OCI-M2 (cell line): Measurements from ENCODE around the gene RABL2A.
"Not testable (repeated sequence)": the region's sequence is repeated elsewhere in the genome, so short reads cannot be mapped to it uniquely, and the experiment has no call there.

ENCODE experiments used
- DNase-seq: peaks from one replicate; lab custom pipeline; 2025; ENCODE audit not compliant: unreplicated experiment; lab: John Stamatoyannopoulos, UW

RABL2A gene

DNA sequence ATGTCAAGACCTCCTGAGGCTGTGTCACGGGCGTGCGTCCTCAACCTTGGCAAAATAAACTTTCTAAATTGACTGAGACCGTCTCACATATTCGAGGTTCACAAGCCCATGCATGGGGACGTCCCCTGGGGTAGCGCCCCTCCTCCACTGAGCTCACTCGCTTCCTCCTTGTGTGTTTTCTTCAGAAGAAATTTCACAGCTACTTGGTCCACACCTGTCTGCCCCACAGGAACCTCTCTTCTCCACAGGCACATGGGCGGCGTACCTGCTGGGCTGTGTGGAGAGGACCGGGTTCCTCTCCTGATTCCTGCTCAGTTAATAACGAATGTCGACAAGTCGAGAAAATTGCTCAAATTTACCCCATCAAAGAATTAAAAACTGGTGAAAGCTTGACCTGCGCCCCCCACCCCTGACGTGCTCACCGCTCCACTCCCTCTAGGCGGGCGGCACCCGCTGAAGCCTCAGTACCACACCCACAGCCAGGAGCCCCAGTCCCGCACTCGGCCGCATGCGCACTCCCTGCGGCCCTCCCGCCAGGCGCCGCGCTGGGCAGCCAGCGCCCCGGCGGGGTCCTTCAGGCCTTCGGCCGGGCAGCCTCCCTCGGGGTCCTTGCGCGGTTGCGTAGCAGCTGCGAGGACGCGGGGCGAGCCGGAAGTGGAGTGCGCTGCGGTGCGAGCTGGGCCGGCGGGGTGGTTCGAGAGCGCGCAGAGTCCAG is at the start of gene RABL2A:
Gene RABL2A (plus strand): TSS at position 651 of the 715 bp plus-strand sequence. CDS start 1,341 bp downstream, outside the sequence.
- not testable (repeated sequence) for DNase-seq

DNA sequence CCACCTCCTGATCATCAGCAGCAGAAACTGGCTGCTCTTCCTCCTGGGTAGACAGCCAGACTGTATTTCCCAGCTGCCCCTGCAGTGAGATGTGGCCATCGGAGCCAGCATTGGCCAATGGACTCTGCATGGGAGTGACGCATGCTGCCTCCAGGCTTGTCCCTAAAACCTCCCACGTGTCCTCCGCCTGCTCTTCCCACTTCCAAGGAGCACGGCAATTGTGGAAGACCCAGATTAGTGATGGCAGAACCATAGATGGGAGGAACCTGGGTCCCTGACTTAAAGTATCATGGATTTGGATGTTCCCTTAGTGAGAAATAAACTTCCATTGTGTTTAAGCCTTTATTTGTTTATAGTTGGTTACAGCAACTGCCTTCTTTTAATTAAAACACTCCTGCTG is 48.6 kb upstream of the RABL2A start:
- not testable (repeated sequence) for DNase-seq

DNA sequence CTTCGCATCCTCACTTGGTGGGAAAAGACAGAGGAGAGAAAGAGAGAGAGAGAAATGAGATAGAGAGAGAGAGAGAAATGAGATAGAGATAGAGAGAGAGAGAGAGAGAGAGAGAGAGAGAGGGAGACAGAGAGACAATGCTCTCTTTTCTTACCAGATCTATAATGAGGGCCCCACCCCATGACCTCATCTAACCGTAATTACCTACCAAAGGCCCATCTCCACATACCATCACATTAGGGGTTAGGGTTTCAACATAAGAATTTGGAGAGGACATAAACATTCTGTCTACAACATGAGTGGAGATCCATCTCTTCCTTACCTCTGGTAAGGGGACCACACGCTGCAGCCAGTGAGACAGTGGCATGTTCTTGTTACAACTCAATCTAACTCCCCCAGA is 44.6 kb upstream of the RABL2A start:
- DNase-seq, result not testable (repeated sequence)

DNA sequence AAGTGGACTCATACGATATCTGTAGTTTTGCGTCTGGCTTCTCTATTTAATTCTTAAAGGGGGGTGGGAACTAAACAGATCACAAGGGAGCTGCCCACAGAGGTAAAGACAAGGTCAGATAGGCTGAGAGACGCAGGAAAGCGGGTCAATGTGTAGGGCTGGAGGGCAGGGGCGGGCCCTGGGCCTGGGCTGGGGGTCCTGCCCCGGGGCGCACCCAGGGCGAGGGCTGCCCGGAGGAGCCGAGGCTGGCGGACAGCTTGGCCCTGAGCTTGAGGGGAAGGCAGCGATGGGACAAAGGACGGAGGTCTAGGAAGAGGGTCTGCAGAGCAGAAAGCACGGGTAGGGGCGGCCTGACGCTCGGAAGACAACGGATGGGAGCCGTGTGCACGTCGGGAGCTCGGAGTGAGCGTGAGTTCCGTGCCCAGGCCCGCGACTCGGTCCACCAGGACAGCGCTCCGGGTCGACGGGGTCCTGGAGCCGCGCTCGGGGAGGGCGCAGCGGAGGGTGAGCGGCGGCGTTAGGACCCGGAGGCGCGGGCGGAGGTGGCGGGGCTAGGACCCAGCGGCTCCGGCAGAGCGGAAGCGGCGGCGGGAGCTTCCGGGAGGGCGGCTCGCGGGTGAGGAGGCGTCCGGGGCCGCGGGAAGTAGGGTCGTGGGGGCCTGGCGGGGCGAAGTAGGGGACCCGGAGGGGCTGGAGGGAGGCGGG is 43.4 kb upstream of the RABL2A start:
- DNase-seq, result not testable (repeated sequence)

DNA sequence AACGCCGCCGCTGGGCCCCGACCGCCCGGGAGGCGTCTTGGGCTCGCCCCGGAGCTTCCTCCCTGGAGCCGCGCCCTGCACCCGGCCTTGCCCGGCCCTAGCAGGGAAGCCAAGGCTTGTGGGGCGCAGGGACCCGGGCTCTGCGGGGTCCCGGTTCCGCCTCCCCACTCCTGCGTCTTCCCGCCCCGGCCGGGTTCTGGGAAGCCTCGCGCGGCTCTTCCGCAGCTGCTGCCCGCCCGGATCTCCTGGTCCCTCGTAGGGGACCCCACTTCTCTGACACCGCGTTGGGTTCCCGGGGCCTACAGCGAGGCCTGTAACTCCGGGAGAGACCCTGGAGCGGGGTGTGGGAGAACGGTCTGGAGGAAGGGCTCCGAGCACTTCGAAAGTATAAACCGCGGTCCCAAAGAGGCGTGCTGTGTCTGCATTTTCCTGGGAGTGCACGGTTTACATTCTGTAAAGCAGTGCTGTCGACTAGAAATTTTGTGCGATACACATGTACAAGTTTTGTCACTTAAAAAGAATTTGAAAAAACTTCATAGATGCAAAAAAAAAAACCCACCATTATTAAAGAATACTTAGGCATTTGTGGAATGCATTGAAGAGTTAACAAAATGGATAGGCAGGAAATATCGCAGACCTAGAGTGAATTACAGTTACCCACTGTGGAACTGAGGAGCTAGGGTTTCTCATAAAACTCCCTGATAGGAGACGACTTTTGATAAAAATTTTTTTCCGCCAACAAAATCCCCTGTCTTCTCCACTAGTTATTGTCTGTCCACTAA is 42.6 kb upstream of the RABL2A start:
- not testable (repeated sequence) for DNase-seq

DNA sequence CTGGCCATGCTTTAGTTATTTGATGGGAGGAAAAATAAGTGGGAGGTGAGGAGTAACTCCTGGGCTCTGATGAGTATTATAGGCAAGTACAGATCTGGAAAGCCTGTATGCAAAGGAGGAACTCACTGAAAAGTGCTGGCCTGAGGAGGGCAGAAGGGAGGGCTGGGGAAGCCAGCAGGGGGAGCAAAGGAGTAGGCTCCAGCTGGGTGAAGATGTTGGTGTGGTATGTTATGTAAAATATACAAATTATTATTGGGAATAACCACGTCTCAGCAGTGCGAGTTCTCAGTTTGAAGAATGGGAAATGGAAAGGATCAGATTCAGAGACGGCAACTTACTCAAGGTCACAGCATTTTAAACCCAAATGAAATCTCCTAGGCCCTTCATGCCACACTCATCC is 39.9 kb upstream of the RABL2A start:
- not testable (repeated sequence) for DNase-seq

DNA sequence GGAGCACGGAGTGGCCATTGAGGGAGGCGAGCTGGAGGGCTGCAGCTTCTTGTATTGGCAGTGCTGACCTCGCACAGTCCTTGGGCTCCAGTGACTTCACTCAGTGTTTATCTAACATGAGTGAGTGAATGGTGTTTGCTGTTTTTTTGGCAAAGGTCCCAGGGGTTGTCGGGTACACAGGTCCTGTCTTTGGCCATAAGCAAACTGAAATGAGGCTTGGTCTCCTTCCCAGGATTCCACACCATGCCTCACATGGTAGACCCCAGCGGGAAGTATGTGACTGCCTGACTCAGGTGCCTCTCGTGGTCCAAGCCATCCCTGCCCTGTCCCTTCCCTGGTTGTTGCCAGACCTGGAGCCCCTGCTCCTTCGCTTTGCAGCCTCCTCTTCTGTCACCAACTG is 37.5 kb upstream of the RABL2A start:
- not testable (repeated sequence) for DNase-seq

DNA sequence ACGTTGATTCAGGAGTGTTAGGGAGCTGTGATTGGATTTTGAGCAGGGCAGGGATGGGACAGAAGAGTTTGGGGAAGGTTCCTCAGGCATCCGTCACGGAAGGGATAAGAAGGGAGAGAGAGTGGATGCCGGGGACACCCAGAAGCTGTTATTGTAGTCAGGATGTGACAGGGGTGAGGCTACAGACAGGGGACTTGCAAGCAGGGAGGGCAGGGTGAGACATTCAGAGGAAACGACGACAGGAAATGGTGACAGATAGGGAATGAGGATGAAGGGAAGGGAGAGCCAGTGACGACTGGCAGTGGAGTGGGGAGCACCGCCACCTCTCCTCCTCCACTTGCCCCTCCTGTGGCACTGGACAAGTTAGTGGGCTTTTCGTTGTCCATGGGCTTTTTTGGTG is 35.1 kb upstream of the RABL2A start:
- not testable (repeated sequence) for DNase-seq

DNA sequence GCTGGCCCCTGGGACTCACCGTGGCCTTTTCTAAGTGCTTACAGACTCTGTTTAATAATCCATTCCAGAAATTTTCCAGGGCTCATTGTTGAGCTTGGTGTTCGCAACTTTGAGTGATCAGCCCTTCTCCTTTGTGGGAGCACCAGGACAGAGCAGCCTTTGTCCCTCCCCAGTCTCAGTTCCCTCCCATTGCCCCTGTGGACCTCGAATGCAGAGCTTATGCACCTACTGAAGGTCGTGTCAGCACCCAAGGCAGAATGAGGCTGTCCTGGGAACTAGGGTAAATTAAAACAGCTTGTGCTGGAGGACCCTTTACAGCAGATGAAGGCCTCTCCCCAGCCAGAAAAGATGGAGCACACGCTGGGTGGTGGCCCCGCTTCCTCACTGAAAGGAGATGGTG is 33.8 kb upstream of the RABL2A start:
- not testable (repeated sequence) for DNase-seq

DNA sequence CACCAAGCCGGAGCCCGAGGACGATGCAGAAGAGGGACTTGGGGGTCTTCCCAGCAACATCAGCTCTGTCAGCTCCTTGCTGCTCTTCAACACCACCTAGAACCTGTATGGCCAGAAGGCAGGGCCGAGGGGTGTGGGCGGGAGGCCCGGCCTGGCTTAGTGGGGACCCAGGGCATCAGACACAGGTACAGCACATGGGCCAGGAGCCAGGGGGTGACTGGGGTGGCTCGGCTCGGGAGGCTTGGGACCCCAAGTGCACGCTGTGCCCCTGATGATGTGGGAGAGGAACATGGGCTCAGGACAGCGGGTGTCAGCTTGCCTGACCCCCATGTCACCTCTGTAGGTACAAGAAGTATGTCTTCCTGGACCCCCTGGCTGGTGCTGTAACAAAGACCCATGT is 31.3 kb upstream of the RABL2A start:
- not testable (repeated sequence) for DNase-seq

DNA sequence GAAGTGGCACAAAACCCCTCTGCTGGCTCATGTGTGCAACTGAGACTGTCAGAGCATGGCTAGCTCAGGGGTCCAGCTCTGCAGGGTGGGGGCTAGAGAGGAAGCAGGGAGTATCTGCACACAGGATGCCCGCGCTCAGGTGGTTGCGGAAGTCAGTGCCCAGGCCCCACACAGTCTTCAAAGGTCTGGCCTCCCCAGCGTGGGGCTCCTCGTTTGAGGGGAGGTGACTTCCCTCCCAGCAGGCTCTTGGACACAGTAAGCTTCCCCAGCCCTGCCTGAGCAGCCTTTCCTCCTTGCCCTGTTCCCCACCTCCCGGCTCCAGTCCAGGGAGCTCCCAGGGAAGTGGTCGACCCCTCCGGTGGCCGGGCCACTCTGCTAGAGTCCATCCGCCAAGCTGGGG is 29.9 kb upstream of the RABL2A start:
- DNase-seq, result not testable (repeated sequence)

DNA sequence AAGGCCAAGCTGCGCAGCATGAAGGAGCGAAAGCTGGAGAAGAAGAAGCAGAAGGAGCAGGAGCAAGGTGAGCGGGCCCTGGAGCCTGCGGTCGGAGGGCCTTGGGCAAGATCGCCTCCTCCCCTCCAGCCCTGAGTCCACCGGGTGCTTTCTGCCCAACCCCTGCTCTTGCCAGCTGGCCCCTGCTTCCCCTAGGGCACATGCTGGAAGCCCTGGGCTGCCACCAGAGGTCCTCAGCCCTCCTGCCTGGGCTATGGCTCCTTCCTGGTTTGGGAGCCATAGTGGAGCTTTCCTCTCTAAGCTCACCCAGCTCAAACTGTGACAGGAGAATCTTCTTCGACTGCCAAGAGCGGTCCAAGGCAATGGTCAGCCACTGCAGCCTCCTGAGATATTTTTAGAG is 29.5 kb upstream of the RABL2A start:
- DNase-seq, result not testable (repeated sequence)

DNA sequence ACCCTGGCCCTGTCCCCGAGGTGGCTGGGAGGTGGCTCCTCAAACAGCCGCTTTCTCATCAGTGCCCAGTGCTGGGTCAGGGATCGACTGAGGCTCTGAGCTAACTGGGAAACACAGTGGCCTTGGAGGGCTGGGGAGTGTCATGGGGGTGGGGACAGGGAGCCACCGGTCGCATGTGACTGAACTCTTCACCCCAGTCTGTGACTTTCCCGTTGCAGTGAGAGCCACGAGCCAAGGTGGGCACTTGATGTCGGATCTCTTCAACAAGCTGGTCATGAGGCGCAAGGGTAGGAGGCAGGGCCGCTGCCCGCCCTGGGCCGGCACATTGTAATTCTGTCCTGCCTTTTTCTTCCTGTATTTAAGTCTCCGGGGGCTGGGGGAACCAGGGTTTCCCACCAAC is 28.9 kb upstream of the RABL2A start:
- not testable (repeated sequence) for DNase-seq

DNA sequence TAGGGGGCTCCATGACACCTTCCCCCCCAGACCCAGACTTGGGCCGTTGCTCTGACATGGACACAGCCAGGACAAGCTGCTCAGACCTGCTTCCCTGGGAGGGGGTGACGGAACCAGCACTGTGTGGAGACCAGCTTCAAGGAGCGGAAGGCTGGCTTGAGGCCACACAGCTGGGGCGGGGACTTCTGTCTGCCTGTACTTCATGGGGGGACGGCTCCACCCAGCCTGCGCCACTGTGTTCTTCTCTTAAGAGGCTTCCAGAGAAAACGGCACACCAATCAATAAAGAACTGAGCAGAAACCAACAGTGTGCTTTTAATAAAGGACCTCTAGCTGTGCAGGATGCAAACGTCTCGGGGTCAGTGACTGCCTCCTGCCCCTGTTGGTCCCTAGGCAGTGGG is 28.3 kb upstream of the RABL2A start:
- not testable (repeated sequence) for DNase-seq

DNA sequence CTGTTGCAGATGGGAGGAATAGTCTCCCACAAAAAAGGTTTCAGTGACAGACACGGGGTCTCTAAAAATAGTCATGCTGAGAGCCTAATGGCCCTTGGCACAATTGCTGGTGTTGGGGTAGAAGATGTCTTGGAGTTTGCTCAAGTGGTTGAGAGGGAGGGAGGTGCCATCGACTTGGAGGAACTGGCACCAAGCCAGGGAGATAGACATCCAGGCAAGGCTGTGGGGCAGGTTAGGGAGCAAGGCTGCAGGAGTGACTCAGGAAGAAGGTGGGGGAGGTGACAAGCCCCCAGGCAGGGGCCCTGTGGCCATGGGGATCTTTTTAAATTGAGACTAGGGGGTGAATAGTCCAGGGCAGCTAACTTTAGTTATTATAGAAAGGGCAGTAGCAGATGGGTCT is 27.9 kb upstream of the RABL2A start:
- DNase-seq, result not testable (repeated sequence)

DNA sequence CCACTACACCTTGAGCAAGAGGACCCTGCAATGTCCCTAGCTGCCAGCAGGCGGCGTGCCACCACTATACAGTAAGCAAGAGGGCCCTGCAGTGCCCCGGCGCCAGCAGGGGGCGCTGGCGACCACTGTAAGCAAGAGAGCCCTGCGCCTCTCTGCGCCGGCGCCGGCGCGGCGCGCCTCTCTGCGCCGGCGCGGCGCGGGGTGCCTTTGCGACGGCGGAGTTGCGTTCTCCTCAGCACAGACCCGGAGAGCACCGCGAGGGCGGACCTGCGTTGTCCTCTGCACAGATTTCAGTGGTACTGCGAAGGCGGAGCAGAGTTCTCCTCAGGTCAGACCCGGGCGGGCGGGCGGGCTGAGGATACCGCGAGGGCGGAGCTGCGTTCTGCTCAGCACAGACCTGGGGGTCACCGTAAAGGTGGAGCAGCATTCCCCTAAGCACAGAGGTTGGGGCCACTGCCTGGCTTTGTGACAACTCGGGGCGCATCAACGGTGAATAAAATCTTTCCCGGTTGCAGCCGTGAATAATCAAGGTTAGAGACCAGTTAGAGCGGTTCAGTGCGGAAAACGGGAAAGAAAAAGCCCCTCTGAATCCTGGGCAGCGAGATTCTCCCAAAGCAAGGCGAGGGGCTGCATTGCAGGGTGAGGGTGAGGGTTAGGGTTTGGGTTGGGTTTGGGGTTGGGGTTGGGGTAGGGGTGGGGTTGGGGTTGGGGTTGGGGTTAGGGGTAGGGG is 24.9 kb upstream of the RABL2A start:
- not testable (repeated sequence) for DNase-seq

DNA sequence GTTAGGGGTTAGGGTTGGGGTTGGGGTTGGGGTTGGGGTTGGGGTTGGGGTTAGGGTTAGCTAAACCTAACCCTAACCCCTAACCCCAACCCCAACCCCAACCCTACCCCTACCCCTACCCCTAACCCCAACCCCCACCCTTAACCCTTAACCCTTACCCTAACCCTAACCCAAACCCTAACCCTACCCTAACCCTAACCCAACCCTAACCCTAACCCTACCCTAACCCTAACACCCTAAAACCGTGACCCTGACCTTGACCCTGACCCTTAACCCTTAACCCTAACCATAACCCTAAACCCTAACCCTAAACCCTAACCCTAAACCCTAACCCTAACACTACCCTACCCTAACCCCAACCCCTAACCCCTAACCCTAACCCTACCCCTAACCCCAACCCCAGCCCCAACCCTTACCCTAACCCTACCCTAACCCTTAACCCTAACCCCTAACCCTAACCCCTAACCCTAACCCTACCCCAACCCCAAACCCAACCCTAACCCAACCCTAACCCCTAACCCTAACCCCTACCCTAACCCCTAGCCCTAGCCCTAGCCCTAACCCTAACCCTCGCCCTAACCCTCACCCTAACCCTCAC is 24.1 kb upstream of the RABL2A start:
- no peak for DNase-seq

DNA sequence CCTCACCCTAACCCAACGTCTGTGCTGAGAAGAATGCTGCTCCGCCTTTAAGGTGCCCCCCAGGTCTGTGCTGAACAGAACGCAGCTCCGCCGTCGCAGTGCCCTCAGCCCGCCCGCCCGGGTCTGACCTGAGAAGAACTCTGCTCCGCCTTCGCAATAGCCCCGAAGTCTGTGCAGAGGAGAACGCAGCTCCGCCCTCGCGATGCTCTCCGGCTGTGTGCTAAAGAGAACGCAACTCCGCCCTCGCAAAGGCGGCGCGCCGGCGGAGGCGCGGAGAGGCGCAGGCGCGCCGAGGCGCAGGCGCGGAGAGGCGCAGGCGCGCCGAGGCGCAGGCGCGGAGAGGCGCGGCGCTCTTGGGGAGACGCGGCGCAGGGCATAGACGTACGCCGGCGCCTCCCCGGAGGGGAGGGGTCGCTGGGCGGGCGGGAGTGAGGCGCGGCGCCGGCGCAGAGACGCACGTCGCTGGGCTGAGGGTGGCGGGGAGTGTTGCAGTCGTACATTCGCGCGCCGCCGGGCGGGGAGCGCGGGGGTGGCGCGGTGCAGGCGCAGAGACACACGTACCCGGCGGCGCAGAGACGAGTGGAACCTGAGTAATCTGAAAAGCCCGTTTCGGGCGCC is 23.5 kb upstream of the RABL2A start:
- not testable (repeated sequence) for DNase-seq

DNA sequence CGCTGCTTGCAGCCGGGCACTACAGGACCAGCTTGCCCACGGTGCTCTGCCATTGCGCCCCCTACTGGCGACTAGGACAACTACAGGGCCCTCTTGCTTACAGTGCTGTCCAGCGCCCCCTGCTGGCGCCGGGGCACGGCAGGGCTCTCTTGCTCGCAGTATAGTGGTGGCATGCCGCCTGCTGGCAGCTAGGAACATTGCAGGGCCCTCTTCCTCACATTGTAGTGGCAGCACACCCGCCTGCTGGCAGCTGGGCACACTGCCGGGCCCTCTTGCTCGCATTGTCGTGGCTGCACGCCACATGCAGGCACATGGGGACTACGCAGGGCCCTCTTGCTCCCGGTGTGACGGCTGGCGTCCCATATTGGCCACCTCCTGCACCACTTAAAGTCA is 23.0 kb upstream of the RABL2A start:
- DNase-seq, result not testable (repeated sequence)

DNA sequence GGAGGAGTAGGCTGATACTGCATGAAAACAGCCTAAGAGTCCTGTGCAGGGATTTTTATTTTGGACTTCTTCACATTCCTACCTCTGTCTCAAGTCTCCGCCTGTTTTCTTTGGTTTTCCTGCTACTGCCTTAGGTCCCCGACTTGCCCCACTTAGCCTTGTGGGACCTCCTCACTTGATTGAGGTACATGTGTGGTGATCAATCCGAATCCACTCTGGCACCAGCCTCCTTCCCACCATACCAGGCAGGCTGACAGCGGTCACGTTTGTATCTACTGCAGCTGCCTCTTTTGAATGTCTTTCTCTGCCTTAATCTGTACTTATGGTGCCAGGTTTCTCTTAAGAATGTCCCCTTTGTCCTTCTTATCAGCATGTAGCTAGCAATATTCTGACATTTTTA is 22.4 kb upstream of the RABL2A start:
- DNase-seq, result not testable (repeated sequence)
